HEK293 (cell line): ENCODE data around the gene APLF.

Experiments used
- CTCF ChIA-PET: fragments of 350-600 bp; formaldehyde crosslinking; extraction: SDS; loops from one replicate; lab custom pipeline; 2021; ENCODE audit warnings: antibody characterized with exemption; lab: Yijun Ruan, JAX
- POLR2A ChIA-PET: fragments of 300-600 bp; formaldehyde crosslinking; extraction: SDS; loops from one replicate; lab custom pipeline; 2020; ENCODE audit warnings: antibody characterized with exemption, inconsistent platforms; lab: Yijun Ruan, JAX
- H3K27ac ChIP-seq: fragments of 200-500 bp; sonication (Bioruptor generic); 2 replicates; pipeline ENCODE4 v1.5.1; 2014; ENCODE audit warnings: low read depth, low read length, control low read depth, inconsistent platforms; ENCODE audit errors: extremely low read depth
- H3K36me3 ChIP-seq, 2 experiments: fragments of 200-500 bp in 1 of 2; sonication (Bioruptor generic) in 1 of 2; 1 replicate in 1 of 2; 2 replicates in 1 of 2; pipeline ENCODE4 v1.5.1; 2014 to 2017; ENCODE audit warnings: inconsistent platforms in 2 of 2, low read length in 2 of 2; ENCODE audit not compliant: control insufficient read depth in 2 of 2, insufficient read depth in 1 of 2
- H3K4me1 ChIP-seq: fragments of 200-500 bp; sonication (Bioruptor generic); 2 replicates; pipeline ENCODE4 v1.5.1; 2014; ENCODE audit warnings: mild to moderate bottlenecking, low read length, inconsistent platforms; ENCODE audit not compliant: control insufficient read depth, insufficient read depth
- H3K4me3 ChIP-seq: 2 replicates; pipeline ENCODE4 v1.5.1; 2011; ENCODE audit warnings: low read depth, mild to moderate bottlenecking, control low read depth, low read length, moderate library complexity
- H3K9me3 ChIP-seq: fragments of 200-500 bp; sonication (Bioruptor generic); 2 replicates; pipeline ENCODE4 v1.5.1; 2014; ENCODE audit warnings: low read depth, low read length, inconsistent platforms; ENCODE audit not compliant: control insufficient read depth, insufficient read depth
- HIC1 ChIP-seq: fragments of 450-650 bp; formaldehyde crosslinking; IDR thresholded peaks from 2 replicates; pipeline ENCODE4 v1.5.1; 2016; ENCODE audit warnings: missing biosample characterization, missing genetic modification characterization
- KLF9 ChIP-seq: fragments of 450-650 bp; formaldehyde crosslinking; IDR thresholded peaks from 2 replicates; pipeline ENCODE4 v1.5.1; 2016; ENCODE audit warnings: missing biosample characterization, missing genetic modification characterization, low read depth
- OVOL3 ChIP-seq: fragments of 450-650 bp; formaldehyde crosslinking; IDR thresholded peaks from 2 replicates; pipeline ENCODE4 v1.5.1; 2016; ENCODE audit warnings: missing biosample characterization, missing genetic modification characterization
- PRDM6 ChIP-seq: fragments of 450-650 bp; formaldehyde crosslinking; IDR thresholded peaks from 2 replicates; pipeline ENCODE4 v1.5.1; 2017; ENCODE audit warnings: missing biosample characterization, missing genetic modification characterization
- ZIC2 ChIP-seq: fragments of 450-650 bp; formaldehyde crosslinking; IDR thresholded peaks from 2 replicates; pipeline ENCODE4 v1.5.1; 2016; ENCODE audit warnings: missing biosample characterization, missing genetic modification characterization
- ZNF10 ChIP-seq: fragments of 450-650 bp; formaldehyde crosslinking; IDR thresholded peaks from 2 replicates; pipeline ENCODE4 v1.5.1; 2017; ENCODE audit warnings: missing biosample characterization, missing genetic modification characterization
- ZNF174 ChIP-seq: fragments of 450-650 bp; formaldehyde crosslinking; IDR thresholded peaks from 2 replicates; pipeline ENCODE4 v1.5.0; 2017; ENCODE audit warnings: missing biosample characterization, mild to moderate bottlenecking, missing genetic modification characterization
- ZNF24 ChIP-seq: fragments of 450-650 bp; formaldehyde crosslinking; IDR thresholded peaks from 2 replicates; pipeline ENCODE4 v1.5.1; 2016; ENCODE audit warnings: missing biosample characterization, missing genetic modification characterization
- ZNF280D ChIP-seq: fragments of 450-650 bp; formaldehyde crosslinking; IDR thresholded peaks from 2 replicates; pipeline ENCODE4 v1.5.1; 2016; ENCODE audit warnings: missing biosample characterization, missing genetic modification characterization
- ZNF335 ChIP-seq: fragments of 450-650 bp; formaldehyde crosslinking; conservative IDR thresholded peaks from 2 replicates; pipeline ENCODE4 v1.5.1; 2016; ENCODE audit warnings: missing biosample characterization, missing genetic modification characterization
- ZNF37A ChIP-seq: fragments of 450-650 bp; IDR thresholded peaks from 2 replicates; pipeline ENCODE4 v1.5.1; 2018; ENCODE audit warnings: missing biosample characterization, missing genetic modification characterization
- ZNF394 ChIP-seq: fragments of 450-650 bp; formaldehyde crosslinking; IDR thresholded peaks from 2 replicates; pipeline ENCODE4 v1.5.1; 2016; ENCODE audit warnings: missing biosample characterization, missing genetic modification characterization, mild to moderate bottlenecking, moderate library complexity, borderline replicate concordance
- ZNF416 ChIP-seq: fragments of 450-650 bp; formaldehyde crosslinking; IDR thresholded peaks from 2 replicates; pipeline ENCODE4 v1.5.1; 2016; ENCODE audit warnings: missing biosample characterization, missing genetic modification characterization
- ZNF571 ChIP-seq: fragments of 450-650 bp; formaldehyde crosslinking; IDR thresholded peaks from 2 replicates; pipeline ENCODE4 v1.5.0; 2017; ENCODE audit warnings: missing biosample characterization, missing genetic modification characterization
- ZNF639 ChIP-seq: fragments of 450-650 bp; formaldehyde crosslinking; IDR thresholded peaks from 2 replicates; pipeline ENCODE4 v1.5.1; 2016; ENCODE audit warnings: missing biosample characterization, missing genetic modification characterization
- ZNF76 ChIP-seq: fragments of 450-650 bp; formaldehyde crosslinking; IDR thresholded peaks from 2 replicates; pipeline ENCODE4; 2016; ENCODE audit warnings: low read depth, missing biosample characterization, missing genetic modification characterization, borderline replicate concordance
- ZNF837 ChIP-seq: fragments of 450-650 bp; formaldehyde crosslinking; IDR thresholded peaks from 2 replicates; pipeline ENCODE4 v1.5.1; 2016; ENCODE audit warnings: missing biosample characterization, missing genetic modification characterization

APLF gene

GRCh38 chr2:68429311-68429826, 38.0 kb upstream of the APLF start:
- Histone ChIP-seq H3K4me3 (no peak overlapping the region), H3K9me3 (no peaks in the 10 kb centered on the region), H3K4me1 (no peaks in the 10 kb centered on the region), H3K36me3 (no peaks in the 10 kb centered on the region)
- POLR2A ChIA-PET: no interaction called here
- no peak for TF ChIP-seq ZNF10
- no peak for TF ChIP-seq ZNF174
- no peak for TF ChIP-seq HIC1 (tag by site-specific recombination)
- TF ChIP-seq, all 188 proteins: peak for 0
- CTCF ChIA-PET: interaction anchor here (1.7 kb wide), 1 partner anchor 12 kb away, joined by 9 read pairs; no protein-coding TSS in a partner anchor
- no peak overlapping the region for H3K27ac ChIP-seq

GRCh38 chr2:68431316-68431972, 35.9 kb upstream of the APLF start:
- no peaks in the 10 kb centered on the region for H3K4me1 ChIP-seq
- H3K36me3 ChIP-seq: no peaks in the 10 kb centered on the region
- ChIA-PET POLR2A (no interaction called here), CTCF (interaction anchor here (1.0 kb wide), 1 partner anchor 10 kb away, joined by 3 read pairs; no protein-coding TSS in a partner anchor)
- H3K27ac ChIP-seq: no peak overlapping the region
- H3K4me3 ChIP-seq: no peak overlapping the region
- TF ChIP-seq ZNF37A (tag by site-specific recombination): no peak
- no peak for TF ChIP-seq KLF9 (tag by site-specific recombination)
- TF ChIP-seq PRDM6 (tag by site-specific recombination): no peak
- H3K9me3 ChIP-seq: no peaks in the 10 kb centered on the region

- ChIA-PET CTCF (interaction anchor here (0.6 kb wide), 2 partner anchors 15 to 192 kb away, joined by 3 read pairs; no protein-coding TSS in a partner anchor), POLR2A (no interaction called here)
- no peak overlapping the region for H3K27ac ChIP-seq
- H3K4me3 ChIP-seq: no peak overlapping the region
- H3K9me3 ChIP-seq: no peaks in the 10 kb centered on the region
- H3K4me1 ChIP-seq: no peaks in the 10 kb centered on the region
- H3K36me3 ChIP-seq: no peaks in the 10 kb centered on the region
- TF ChIP-seq ZNF76 (no peak), ZNF24 (tag by site-specific recombination) (no peak)
- TF ChIP-seq, all 188 proteins: peak for 0
Measured at GRCh38 chr2:68432696-68433658, 34.4 kb upstream of the APLF start.

- Histone ChIP-seq H3K4me3 (no peak overlapping the region), H3K36me3 (no peaks in the 10 kb centered on the region), H3K9me3 (no peaks in the 10 kb centered on the region), H3K4me1 (no peaks in the 10 kb centered on the region), H3K27ac (no peak overlapping the region)
- ChIA-PET CTCF (interaction anchor here (1.1 kb wide), 1 partner anchor 20 kb away, joined by 3 read pairs; no protein-coding TSS in a partner anchor), POLR2A (no interaction called here)
- TF ChIP-seq OVOL3 (tag by site-specific recombination): no peak
- no peak for TF ChIP-seq ZNF394 (tag by site-specific recombination)
- TF ChIP-seq ZNF837 (tag by site-specific recombination): no peak
- no peak for TF ChIP-seq ZNF335 (tag by site-specific recombination)
- TF ChIP-seq ZIC2 (tag by site-specific recombination): no peak
- TF ChIP-seq ZNF416: no peak
- no peak for TF ChIP-seq ZNF639 (tag by site-specific recombination)
- no peak for TF ChIP-seq ZNF280D (tag by site-specific recombination)
- no peak for TF ChIP-seq ZNF571 (tag by site-specific recombination)
Measured at GRCh38 chr2:68434981-68435380, 32.4 kb upstream of the APLF start.
